K562 (cell line): Measurements from ENCODE around the gene ERMP1. TPM values are rescaled to one million over a fixed set of nuclear protein-coding genes. Genes with fewer than 3 reads are reported as not detected.

Experiments
- ATAC-seq: fragments of 200-7000 bp; cut with Tn5 transposase; 3 replicates; pipeline ENCODE4 v1.9.1; 2020; ENCODE audit warnings: moderate library complexity
- BruUV-seq: library from RNA; stranded (reverse); fragments of 400-500 nt; replicated peaks from 2 replicates; lab custom pipeline; 2021; lab: Mats Ljungman, UMichigan
- CTCF ChIA-PET: fragments of 300-600 bp; formaldehyde crosslinking; extraction: SDS; loops from one replicate; lab custom pipeline; 2021; ENCODE audit warnings: low intra/inter-chr PET ratio; lab: Yijun Ruan, JAX
- POLR2A ChIA-PET: fragments of 300-600, 350-650 bp; sonication (Branson Sonifier 250); formaldehyde crosslinking; extraction: SDS; loops from one replicate; lab custom pipeline; 2021; ENCODE audit warnings: antibody characterized with exemption, inconsistent platforms; lab: Yijun Ruan, JAX
- DNase-seq, 4 experiments: peaks; one replicate each; pipeline versions ENCODE4 v3.0.0 to v3.0.0-alpha.2; 2011 to 2018; ENCODE audit warnings: low spot score in 3 of 4, mixed read lengths in 3 of 4; ENCODE audit errors: extremely low read depth in 1 of 4
- FAIRE-seq: peaks from 2 replicates; lab custom pipeline; 2011; peaks lifted over from hg19 to GRCh38; lab: Jason Lieb, UNC
- H2AFZ ChIP-seq: 2 replicates; pipeline ENCODE4 v1.6.0; 2011; ENCODE audit warnings: low read depth, low read length, control low read depth, inconsistent platforms
- H3K27ac ChIP-seq: fragments of 200-600 bp; 3 replicates; pipeline ENCODE4 v1.8.0; 2011; ENCODE audit warnings: low read depth, mild to moderate bottlenecking, control low read depth, inconsistent platforms, low read length, moderate library complexity, mixed read lengths; ENCODE audit errors: extremely low read depth
- H3K27me3 ChIP-seq, 2 experiments: fragments of 300-600 bp in 1 of 2; 2 replicates in 1 of 2; 3 replicates in 1 of 2; pipeline versions ENCODE4 v1.6.0 to v1.8.0; 2011; ENCODE audit warnings: inconsistent platforms in 2 of 2, low read length in 2 of 2, mild to moderate bottlenecking in 1 of 2, mixed read lengths in 1 of 2, moderate library complexity in 1 of 2; ENCODE audit not compliant: control insufficient read depth in 2 of 2, insufficient read depth in 2 of 2
- H3K36me3 ChIP-seq: fragments of 300-600 bp; 3 replicates; pipeline ENCODE4 v1.8.0; 2011; ENCODE audit warnings: mild to moderate bottlenecking, low read length, inconsistent platforms; ENCODE audit not compliant: control insufficient read depth, insufficient read depth
- H3K4me1 ChIP-seq, 2 experiments: fragments of 200-600 bp in 1 of 2; replicated peaks in 1 of 2; 2 replicates in 1 of 2; 3 replicates in 1 of 2; pipeline versions ENCODE4 v1.5.1 to v1.8.0; 2011; ENCODE audit warnings: inconsistent platforms in 2 of 2, low read length in 2 of 2, mild to moderate bottlenecking in 1 of 2, mixed read lengths in 1 of 2, moderate library complexity in 1 of 2; ENCODE audit not compliant: control insufficient read depth in 2 of 2, insufficient read depth in 2 of 2
- H3K4me2 ChIP-seq: 2 replicates; pipeline ENCODE4 v1.6.1; 2011; ENCODE audit warnings: low read length, control low read depth, inconsistent platforms, mixed read lengths; ENCODE audit not compliant: insufficient read depth
- H3K4me3 ChIP-seq: fragments of 200-600 bp; sonication (generic), shearing (Covaris generic); 2 replicates; pipeline ENCODE4 v1.5.1; 2016; ENCODE audit warnings: control low read depth, inconsistent platforms
- H3K79me2 ChIP-seq: fragments of 200-600 bp; 3 replicates; pipeline ENCODE4 v1.8.0; 2011; ENCODE audit warnings: low read length, inconsistent platforms; ENCODE audit not compliant: control insufficient read depth, insufficient read depth
- H3K9ac ChIP-seq, 2 experiments: 2 replicates each; pipeline versions ENCODE4 v1.6.0 to v1.6.1; 2011; ENCODE audit warnings: low read depth in 2 of 2, low read length in 2 of 2, control low read depth in 1 of 2, inconsistent platforms in 1 of 2, mild to moderate bottlenecking in 1 of 2, mixed read lengths in 1 of 2; ENCODE audit not compliant: insufficient read depth in 1 of 2
- H3K9me1 ChIP-seq: one replicate; pipeline ENCODE4 v1.6.0; 2011; ENCODE audit warnings: inconsistent platforms, mild to moderate bottlenecking, low read length, moderate library complexity; ENCODE audit not compliant: control insufficient read depth, insufficient read depth
- H3K9me3 ChIP-seq: replicated peaks from 2 replicates; pipeline ENCODE4 v1.5.1; 2011; ENCODE audit warnings: low read depth, low read length, inconsistent platforms; ENCODE audit not compliant: control insufficient read depth, insufficient read depth
- H4K20me1 ChIP-seq: replicated peaks from 2 replicates; pipeline ENCODE4 v1.6.1; 2011; ENCODE audit warnings: low read length, inconsistent platforms, mixed read lengths; ENCODE audit not compliant: control insufficient read depth, insufficient read depth
- BRD4 ChIP-seq: fragments of 200-600 bp; sonication (generic); IDR thresholded peaks from 2 replicates; pipeline ENCODE4 v1.6.1; 2017; ENCODE audit warnings: inconsistent platforms
- CC2D1A ChIP-seq: fragments of 450-650 bp; IDR thresholded peaks from 2 replicates; pipeline ENCODE4 v1.6.1; 2017; ENCODE audit warnings: mild to moderate bottlenecking
- ELF4 ChIP-seq: fragments of 450-650 bp; formaldehyde crosslinking; IDR thresholded peaks from 2 replicates; pipeline ENCODE4 v1.4.0; 2022; ENCODE audit warnings: missing genetic modification characterization
- ERF ChIP-seq: fragments of 450-650 bp; formaldehyde crosslinking; IDR thresholded peaks from 2 replicates; pipeline ENCODE4 v1.4.0; 2020; ENCODE audit warnings: mild to moderate bottlenecking, mixed read lengths
- EZH2 ChIP-seq: IDR thresholded peaks from 2 replicates; pipeline ENCODE4 v1.6.1; 2012; ENCODE audit warnings: low read depth, mild to moderate bottlenecking, inconsistent platforms, low read length, borderline replicate concordance
- HMGN3 ChIP-seq: IDR thresholded peaks from 2 replicates; pipeline ENCODE4 v1.6.1; 2011; ENCODE audit warnings: borderline replicate concordance, low read depth, mild to moderate bottlenecking, mixed read lengths, low read length; ENCODE audit not compliant: insufficient read length; ENCODE audit errors: extremely low read depth
- NCOR1 ChIP-seq: fragments of 450-650 bp; IDR thresholded peaks from 2 replicates; pipeline ENCODE4 v1.6.1; 2016; ENCODE audit warnings: mild to moderate bottlenecking, moderate library complexity
- NKRF ChIP-seq: fragments of 450-650 bp; IDR thresholded peaks from 2 replicates; pipeline ENCODE4 v1.6.1; 2016; ENCODE audit warnings: borderline replicate concordance
- NR2C2 ChIP-seq, 2 experiments: fragments of 200-800 bp in 1 of 2; sonication (Bioruptor generic) in 1 of 2; sonication (generic) in 1 of 2; formaldehyde crosslinking in 1 of 2; IDR thresholded peaks; 2 replicates each; pipeline versions ENCODE4 v1.6.1 to v1.8.0; 2016 to 2022; ENCODE audit warnings: mild to moderate bottlenecking in 1 of 2, missing compliant biosample characterization in 1 of 2, missing genetic modification characterization in 1 of 2, missing genetic modification reagents in 1 of 2
- NR4A1 ChIP-seq, 2 experiments: fragments of 250-450 bp in 1 of 2; fragments of 450-650 bp in 1 of 2; sonication (Bioruptor Pico) in 1 of 2; IDR thresholded peaks; 2 replicates each; pipeline versions ENCODE4 v1.4.0 to v1.6.1; 2016 to 2020; ENCODE audit warnings: mild to moderate bottlenecking in 2 of 2, missing compliant biosample characterization in 1 of 2, missing genetic modification characterization in 1 of 2, moderate library complexity in 1 of 2
- RCOR1 ChIP-seq, 2 experiments: IDR thresholded peaks; 2 replicates each; pipeline ENCODE4 v1.6.1; 2012; ENCODE audit warnings: low read depth in 2 of 2, low read length in 2 of 2, borderline replicate concordance in 1 of 2, improper control_type of control experiment in 1 of 2
- RFX5 ChIP-seq: IDR thresholded peaks from 2 replicates; pipeline ENCODE4 v1.6.1; 2011; ENCODE audit warnings: low read depth, mild to moderate bottlenecking, improper control_type of control experiment, low read length
- RNF2 ChIP-seq: sonication (generic); IDR thresholded peaks from 2 replicates; pipeline ENCODE4 v1.6.1; 2016
- TEAD2 ChIP-seq: fragments of 450-650 bp; IDR thresholded peaks from 2 replicates; pipeline ENCODE4 v1.6.1; 2016; ENCODE audit warnings: missing genetic modification characterization, control low read depth, missing compliant biosample characterization
- ZNF232 ChIP-seq: sonication (generic); formaldehyde crosslinking; IDR thresholded peaks from 2 replicates; pipeline ENCODE4 v1.8.0; 2022; ENCODE audit warnings: mild to moderate bottlenecking, missing genetic modification reagents
- ZNF324 ChIP-seq: fragments of 250-450 bp; sonication (Bioruptor Pico); IDR thresholded peaks from 2 replicates; pipeline ENCODE4 v1.4.0; 2020; ENCODE audit warnings: mild to moderate bottlenecking
- ZNF778 ChIP-seq: fragments of 450-650 bp; formaldehyde crosslinking; IDR thresholded peaks from 2 replicates; pipeline ENCODE4 v1.4.0; 2020; ENCODE audit warnings: mild to moderate bottlenecking, moderate library complexity
- WGBS: fragments of 100-300 bp; shearing (Covaris generic); methylation state at CpG from one replicate; pipeline ENCODE4 v1.1.6; 2016; ENCODE audit warnings: low coverage, mixed read lengths; ENCODE audit not compliant: insufficient coverage; ENCODE audit errors: missing lambda C conversion rate; 5-methylcytosine and 5-hydroxymethylcytosine counted together
- in situ Hi-C: fragments of 300-500 bp; cut with MboI; formaldehyde crosslinking; loops from 4 replicates; pipeline ENCODE4 v1.15.0; 2018; ENCODE audit warnings: inconsistent platforms, mixed read lengths
- intact Hi-C: fragments of 100-400 bp; cut with micrococcal nuclease; formaldehyde crosslinking; loops from 2 replicates; pipeline ENCODE4 v1.14.2; 2022
- polyA plus RNA-seq, 8 experiments: library from polyadenylated mRNA; depleted of rRNA in 4 of 8; stranded (reverse) in 5 of 8; unstranded in 3 of 8; fragments of >200 nt; fragmentation: Nextera tagmentation in 2 of 8; fragmentation: Illumina TruSeq in 1 of 8; extraction: Ambion mirVana in 2 of 8; extraction: Trizol in 1 of 8; gene quantifications; 2 replicates each; pipeline versions ENCODE4 v1.2.1 to v1.2.3, GENCODE V29; 2011 to 2014; ENCODE audit warnings: inconsistent platforms in 1 of 8, missing spikeins in 1 of 8
- total RNA-seq, 7 experiments: library from RNA; depleted of rRNA in 6 of 7; stranded (reverse); fragments of >200 nt in 6 of 7; fragmentation: Illumina TruSeq in 2 of 7; extraction: Trizol in 2 of 7; gene quantifications; 2 replicates each; pipeline versions ENCODE4 v1.2.1 to v1.2.3, GENCODE V29; 2011 to 2021; ENCODE audit warnings: low replicate concordance in 1 of 7
- TF ChIP-seq, protein P1 (sequence below): fragments of 250-450 bp; sonication (Bioruptor Pico); IDR thresholded peaks from 2 replicates; pipeline ENCODE4 v1.5.0; 2020; ENCODE audit warnings: mild to moderate bottlenecking, borderline replicate concordance

The ERMP1 gene
- total and polyA plus RNA-seq, 9 of the 15 experiments (the other 6 are each of a cell fraction or from before 2014, with no cell fraction given): 2.5 to 26.3 (median 12.6) TPM

DNA sequence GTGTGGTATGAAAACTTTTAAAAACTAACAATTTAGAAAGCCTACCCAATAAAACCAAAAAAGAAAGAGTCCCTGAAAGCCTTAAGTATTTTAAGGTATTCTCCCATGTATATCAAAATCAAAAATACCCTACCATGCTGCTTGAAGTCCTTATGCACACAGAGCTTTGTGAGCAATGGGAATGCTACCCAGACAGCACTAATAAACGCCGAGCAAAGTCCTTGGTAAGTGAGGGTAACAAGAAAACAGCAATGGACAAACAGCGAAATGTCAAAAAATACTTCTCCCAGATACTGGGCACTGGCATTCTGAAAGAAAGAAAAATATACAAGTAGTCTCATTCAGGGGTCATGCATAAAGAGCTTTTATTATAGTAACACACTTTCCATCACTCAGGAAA is 27.4 kb downstream of the ERMP1 start:
- intact Hi-C loops: no loop called here
- no peak for DNase-seq
- TF ChIP-seq TEAD2 (tag): no peak
- TF ChIP-seq BRD4: no peak
- TF ChIP-seq, protein P1, sequence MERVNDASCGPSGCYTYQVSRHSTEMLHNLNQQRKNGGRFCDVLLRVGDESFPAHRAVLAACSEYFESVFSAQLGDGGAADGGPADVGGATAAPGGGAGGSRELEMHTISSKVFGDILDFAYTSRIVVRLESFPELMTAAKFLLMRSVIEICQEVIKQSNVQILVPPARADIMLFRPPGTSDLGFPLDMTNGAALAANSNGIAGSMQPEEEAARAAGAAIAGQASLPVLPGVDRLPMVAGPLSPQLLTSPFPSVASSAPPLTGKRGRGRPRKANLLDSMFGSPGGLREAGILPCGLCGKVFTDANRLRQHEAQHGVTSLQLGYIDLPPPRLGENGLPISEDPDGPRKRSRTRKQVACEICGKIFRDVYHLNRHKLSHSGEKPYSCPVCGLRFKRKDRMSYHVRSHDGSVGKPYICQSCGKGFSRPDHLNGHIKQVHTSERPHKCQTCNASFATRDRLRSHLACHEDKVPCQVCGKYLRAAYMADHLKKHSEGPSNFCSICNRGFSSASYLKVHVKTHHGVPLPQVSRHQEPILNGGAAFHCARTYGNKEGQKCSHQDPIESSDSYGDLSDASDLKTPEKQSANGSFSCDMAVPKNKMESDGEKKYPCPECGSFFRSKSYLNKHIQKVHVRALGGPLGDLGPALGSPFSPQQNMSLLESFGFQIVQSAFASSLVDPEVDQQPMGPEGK (CRISPR knock-in tag): no peak
- no peak for TF ChIP-seq RFX5
- TF ChIP-seq CC2D1A: no peak
- no peak for TF ChIP-seq ELF4 (CRISPR knock-in tag)
- no peak for TF ChIP-seq NR4A1 (CRISPR knock-in tag; IDR thresholded peaks at IDR 0.05)
- no peak for TF ChIP-seq NR4A1 (tag; IDR thresholded peaks at IDR 0.05)
- no peak for TF ChIP-seq ERF (CRISPR knock-in tag)
- TF ChIP-seq NCOR1: no peak
- TF ChIP-seq ZNF778 (CRISPR knock-in tag): no peak
- no peak for TF ChIP-seq ZNF232 (CRISPR knock-in tag)
- no peak for TF ChIP-seq NR2C2 (CRISPR knock-in tag; IDR thresholded peaks at IDR 0.05)
- no peak for TF ChIP-seq NR2C2 (tag; IDR thresholded peaks at IDR 0.05)
- no peak for TF ChIP-seq ZNF324 (CRISPR knock-in tag)
- TF ChIP-seq RCOR1 (IDR thresholded peaks at IDR 0.05; ENCODE audit: borderline replicate concordance in 1 of 2, low read depth in 2 of 2, low read length in 2 of 2): no peak
- TF ChIP-seq EZH2: no peak
- TF ChIP-seq NKRF: no peak
- TF ChIP-seq HMGN3: no peak
- TF ChIP-seq RNF2: no peak
- TF ChIP-seq, all 486 proteins: peak for 0
- Histone ChIP-seq H3K27me3 (no peaks in the 10 kb centered on the region), H3K27ac (no peak overlapping the region), H2AFZ (no peak overlapping the region), H3K9ac (no peak overlapping the region), H3K9me1 (no peaks in the 10 kb centered on the region), H3K4me3 (no peak overlapping the region), H3K4me1 (no peaks in the 10 kb centered on the region), H3K9me3 (no peaks in the 10 kb centered on the region), H4K20me1 (no peaks in the 10 kb centered on the region), H3K36me3 (peaks cover 49% of the 10 kb centered on the region; the same call in 2 of the 3 replicates), H3K4me2 (no peak overlapping the region), H3K79me2 (no peaks in the 10 kb centered on the region)
- no peak for ATAC-seq
- no TSS peak for BruUV-seq
- FAIRE-seq: no peak
- 91% methylated on average over 3 of the region's 3 CpGs for WGBS
- in situ Hi-C loops: no loop called here
- ChIA-PET CTCF (no interaction called here), POLR2A (no interaction called here)
